GM18868 (cell line): ENCODE measurements around the gene ZFP62.

Experiments
- ATAC-seq: cut with Tn5 transposase; IDR thresholded peaks from one replicate; pipeline ENCODE4 v1.9.1; 2021; ENCODE audit warnings: mild to moderate bottlenecking, moderate library complexity; ENCODE audit not compliant: unreplicated experiment

The ZFP62 gene

DNA sequence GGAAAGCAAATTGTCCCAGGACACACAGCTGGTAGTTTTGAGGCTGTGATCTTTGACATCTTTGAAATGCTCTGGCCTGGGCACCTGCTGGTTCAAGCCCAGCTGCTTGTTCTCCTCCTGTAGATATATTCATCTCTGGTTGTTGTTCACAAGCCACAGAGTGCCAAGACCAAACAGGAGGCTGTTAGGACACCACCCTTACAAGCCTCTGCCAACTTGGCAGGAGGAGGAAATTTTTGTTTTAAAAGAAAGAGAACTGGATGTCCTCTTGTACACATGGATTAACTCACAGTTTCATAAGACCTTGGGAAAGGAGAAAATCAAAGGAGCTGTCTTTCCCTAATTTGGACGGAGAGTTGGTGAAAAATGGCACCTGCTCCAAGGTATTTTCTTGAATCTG, 8.5 kb upstream of the ZFP62 start:
- ATAC-seq, result no peak

DNA sequence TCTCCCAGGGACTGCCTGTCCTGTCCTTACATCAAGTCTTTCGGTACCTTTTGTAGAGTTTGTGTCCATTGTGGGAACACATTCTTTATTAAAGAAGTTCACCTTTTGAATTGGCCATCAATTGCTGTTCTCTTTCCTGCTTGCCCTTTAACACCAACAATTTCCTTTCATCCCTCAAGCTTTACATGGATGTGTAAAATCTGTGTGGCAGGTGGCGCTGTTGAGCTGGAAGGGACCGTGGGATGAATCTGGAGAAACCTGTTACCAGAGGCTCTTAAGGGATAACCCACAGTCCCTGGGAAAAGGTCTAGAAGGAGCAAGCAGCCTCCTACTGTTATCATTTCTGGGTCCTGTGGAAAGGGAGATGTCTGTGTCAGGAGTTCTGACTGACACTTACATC, 7.9 kb upstream of the ZFP62 start:
- ATAC-seq, result no peak

DNA sequence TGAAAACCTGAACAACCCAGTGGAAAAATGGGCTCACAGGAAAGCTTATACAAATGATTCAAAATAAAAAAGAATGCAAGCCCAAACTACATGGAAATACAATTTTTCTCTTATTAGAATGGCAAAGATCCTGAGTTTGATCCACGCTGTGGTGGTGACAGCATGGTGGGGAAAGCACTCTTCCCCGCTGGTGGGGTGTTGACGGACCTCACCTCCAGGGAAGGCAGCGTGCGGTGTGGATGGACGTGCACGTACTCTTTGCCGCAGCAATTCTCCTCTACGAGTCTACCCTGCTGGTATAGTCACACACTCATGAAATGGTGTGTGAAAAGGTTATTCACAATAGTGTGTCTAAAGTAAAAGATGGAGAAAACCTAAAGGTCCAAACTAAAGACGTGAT, 5.9 kb upstream of the ZFP62 start:
- no peak for ATAC-seq

DNA sequence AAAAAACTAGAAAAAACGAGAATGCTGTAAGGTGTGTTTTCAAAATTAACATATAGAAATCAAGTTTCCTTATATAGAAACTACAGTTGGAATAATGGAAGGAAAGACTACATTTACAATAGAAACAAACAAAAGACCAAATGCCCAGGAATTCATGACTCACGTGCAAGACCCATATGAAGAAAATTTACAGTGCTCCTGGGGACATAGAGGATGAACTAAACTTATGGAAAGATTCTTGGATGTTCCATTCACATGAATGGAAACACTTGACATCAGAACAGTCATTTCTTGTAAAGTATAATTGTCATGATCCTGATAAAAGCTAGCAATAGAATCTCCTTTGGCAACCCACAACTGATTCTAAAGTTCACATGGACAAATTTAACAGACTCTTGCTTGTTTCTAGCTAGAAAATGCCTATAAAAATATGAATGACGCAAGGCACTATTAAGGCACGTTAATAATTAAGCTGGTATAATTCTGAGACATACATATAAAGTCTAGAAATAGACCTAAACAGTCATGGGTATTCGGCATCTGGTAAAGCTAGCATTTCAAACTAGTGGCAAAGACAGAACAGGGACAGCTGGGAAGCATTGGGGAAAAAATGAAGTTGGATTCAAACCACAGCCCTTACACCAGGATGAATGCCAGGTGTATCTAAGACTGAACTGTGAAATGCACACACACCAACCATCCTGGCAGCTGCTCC, 5.1 kb upstream of the ZFP62 start:
- no peak for ATAC-seq

DNA sequence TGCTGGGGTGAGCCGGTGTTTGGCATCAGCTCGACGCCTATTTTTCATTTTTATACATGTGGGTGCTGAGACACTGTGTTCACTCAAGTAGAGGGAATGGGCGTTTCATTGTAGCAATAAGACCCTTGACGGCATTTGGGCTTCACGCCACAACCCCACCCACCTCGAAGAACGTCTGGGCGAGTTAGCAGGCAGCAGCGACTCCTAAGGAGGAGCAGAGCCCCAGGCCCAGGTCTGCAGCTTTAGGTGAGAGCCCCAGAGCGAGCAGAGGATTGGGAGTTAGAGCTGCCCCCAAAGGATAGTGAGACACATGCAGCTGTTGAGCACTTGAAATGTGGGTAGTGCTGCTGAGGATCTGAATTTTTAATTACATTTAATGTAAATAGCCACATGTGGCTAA, 1.6 kb upstream of the ZFP62 start:
- ATAC-seq, result no peak

DNA sequence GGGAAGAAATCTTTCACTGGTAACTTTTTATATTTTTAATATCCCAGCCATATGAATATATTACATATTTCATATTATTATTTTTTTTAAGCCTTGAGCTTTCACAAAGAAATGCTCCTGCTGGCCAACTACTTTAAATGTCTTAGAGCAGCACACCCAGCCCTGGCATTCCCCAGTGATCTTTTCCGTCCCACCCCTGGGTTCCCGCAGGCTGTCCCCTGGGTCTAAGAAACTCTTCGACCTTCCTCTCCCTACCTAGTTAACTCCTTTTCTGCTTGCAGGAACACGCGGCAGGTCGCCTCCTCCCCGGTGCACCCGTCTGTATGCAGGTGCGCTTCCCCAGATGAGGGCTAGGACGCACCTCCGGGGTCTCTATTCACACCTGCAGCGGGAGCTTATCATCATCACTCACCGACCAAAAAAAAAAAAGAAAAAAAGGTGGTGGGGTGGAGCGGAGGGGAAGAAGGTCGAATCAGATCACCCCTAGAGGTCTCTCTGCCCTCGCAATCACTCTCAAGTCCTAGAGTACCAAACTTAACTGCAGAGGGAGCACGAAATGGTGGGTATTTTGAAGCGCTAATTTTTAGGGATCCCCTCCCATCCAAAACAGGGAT, 696 bp downstream of the ZFP62 start:
- ATAC-seq, result peak; percentile 42

DNA sequence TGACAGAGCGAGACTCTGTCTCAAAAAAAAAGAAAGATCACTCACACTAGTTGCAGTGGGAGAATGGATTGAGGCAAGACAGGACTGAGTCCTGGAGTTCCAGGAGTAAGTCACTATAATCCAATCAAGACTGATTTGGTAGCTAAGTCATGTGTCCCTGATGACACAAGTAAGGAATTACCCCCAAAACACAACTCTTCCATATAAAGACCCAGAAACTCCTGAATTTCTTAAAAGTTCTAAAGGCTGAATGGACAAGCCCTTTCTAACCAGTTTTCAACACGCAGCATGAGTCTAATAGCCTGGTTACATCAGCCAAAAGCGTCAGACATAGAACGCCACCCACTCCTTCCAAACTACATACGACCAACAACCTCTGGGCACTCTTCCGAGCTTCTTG, 2.5 kb downstream of the ZFP62 start:
- ATAC-seq, result no peak

DNA sequence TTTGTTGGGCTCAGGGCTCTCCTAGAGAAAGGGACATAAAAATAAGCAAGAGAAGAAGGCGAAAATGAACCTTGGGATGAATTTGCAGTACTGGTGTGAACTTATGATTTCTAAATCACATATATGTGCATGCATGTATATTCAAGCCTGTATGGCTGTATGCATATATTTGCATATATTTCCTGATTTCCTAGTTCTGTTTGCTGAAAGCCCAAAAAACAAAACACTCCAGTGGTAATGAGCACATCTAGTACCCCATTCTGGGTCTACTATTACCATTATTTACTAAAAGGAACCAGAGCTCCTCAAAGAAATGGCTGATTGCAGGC, 7.3 kb downstream of the ZFP62 start:
- ATAC-seq, result no peak

DNA sequence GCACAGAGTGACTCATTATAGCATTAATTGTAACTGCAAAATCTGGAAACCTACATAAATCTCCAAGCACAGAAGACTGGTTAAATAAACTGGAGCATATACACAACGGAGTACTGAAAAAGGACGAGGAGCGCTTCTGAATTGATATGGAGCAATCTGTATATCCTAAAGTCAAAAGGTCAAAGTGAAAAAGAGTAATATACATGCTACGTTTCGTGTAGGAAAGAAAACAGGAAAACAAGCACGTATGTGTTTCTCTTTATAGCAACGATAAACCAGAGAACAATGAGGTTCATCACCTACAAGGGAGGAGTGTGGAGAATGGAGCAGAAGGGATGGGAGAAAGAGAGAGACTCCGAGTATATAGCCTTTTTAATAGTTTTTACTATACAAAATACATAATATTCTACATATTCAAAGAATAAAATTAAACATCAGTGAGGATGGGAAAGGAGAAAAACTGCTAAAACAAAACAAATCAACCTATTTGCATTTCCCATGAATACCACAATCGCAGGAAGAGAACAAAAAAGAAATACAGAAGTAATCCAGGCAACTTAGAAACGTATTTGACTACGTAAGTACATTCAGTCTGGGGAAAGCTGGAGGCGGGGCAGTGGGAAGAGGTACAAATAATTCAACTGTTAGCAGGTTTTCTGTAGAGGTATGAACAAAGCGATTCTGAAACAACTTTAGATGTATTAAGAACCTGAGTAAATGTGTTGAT, 7.8 kb downstream of the ZFP62 start:
- no peak for ATAC-seq

DNA sequence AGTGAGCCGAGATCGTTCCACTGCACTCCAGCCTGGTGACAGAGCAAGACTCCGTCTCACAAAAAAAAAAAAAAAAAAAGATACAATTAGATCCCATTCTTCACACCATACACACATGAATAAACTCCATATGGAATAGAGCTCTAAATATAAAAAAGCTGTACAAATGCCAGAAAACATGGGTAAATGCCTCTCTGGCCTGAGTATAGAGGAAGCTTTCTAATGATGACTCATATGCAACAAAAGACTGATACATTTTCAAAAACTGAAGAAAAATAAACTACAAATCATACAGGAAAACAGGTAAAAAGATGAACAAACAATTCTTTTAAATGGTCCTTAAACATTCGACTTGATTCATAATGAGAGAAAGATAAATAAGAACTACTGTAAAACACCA, 8.6 kb downstream of the ZFP62 start:
- no peak for ATAC-seq

DNA sequence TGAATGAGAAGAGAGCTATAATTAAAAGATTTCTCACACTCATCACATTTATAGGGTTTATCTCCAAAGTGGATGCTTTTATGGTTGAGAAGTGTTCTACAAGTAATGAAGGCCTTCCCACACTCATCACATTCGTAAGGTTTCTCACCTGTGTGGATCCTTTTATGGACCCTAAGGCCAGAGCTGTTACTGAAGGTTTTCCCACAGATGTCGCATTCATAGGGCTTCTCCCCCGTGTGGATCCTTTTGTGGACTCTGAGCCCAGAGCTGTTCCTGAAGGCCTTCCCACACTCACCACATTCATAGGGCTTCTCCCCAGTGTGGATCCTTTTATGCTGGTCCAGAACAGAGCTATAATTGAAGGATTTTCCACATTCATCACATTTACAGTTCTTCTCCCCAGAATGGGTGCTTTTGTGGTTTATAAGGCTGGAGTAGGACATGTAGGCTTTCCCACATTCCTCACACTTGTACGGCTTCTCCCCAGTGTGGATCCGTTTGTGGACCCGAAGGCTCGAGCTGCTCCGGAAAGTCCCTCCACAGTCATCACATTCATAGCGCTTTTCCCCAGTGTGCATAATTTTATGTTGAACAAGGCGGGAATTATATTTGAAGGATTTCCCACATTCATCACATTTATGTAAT, 10.5 kb downstream of the ZFP62 start:
- ATAC-seq, result no peak

DNA sequence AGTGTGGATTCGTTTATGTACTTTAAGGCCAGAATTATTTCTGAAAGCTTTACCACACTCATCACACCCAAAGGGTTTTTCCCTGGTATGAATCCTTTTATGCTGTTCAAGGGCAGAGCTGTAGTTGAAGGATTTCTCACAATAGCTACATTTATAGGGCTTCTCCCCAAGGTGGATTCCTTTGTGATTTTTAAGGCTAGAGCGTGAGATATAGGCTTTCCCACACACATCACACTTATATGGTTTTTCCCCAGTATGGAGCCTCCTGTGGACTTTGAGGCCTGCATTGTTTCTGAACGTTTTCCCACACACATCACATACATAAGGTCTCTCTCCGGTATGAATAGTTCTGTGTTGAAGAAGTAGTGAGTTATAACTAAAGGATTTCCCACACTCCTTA, 11.2 kb downstream of the ZFP62 start:
- ATAC-seq, result no peak

DNA sequence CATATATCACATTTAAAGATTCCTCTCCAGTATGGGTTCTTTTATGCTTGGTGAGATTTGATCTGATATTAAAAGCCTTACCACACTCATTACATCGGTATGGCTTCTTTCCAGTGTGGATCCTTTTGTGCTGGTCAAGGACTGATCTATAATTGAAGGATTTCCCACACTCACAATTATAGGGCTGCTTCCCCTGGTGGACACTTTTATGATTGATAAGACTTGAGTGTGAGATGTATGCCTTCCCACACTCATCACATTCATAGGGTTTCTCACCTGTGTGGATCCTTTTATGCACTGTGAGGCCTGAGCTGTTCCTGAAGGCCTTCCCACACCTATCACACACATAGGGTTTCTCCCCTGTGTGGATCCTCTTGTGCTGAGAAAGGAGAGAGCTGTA, 12.2 kb downstream of the ZFP62 start:
- ATAC-seq, result no peak

DNA sequence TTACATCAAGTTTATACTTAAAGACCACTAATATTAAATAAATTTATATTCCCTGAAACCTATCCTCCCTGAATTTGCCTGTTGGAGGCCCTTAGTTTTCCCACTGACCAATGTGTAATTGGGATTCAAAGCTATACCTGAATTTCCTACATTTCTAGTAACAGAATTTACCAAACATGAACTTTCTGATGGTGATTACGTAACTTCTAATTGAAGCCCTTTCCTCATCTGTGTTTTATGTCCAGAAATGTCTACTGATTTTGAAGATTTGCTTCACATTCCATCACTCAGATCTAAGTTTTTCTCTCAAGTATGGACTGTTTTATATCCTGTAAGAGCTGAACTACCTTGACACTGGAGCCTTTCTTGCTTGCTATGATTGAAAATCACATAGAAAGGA, 12.8 kb downstream of the ZFP62 start:
- no peak for ATAC-seq

DNA sequence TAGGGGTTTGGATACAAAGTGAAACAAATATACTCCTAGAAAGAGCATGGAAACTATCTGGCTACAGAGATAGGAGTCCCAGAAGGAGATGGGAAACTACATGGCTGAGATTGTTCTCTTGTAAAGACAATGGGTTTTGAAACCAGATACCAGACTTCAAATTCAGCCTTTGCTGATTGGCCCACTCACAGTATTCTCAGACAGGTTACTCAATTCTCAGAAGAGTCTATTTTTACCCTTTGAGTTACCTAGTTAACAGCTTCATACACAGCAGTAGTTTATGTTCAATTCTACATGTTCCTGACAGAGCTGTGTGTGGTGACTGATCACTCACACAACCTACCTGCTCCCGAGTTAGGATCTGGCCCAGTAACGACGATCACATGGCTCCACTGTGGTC, 14.1 kb downstream of the ZFP62 start:
- ATAC-seq, result no peak

DNA sequence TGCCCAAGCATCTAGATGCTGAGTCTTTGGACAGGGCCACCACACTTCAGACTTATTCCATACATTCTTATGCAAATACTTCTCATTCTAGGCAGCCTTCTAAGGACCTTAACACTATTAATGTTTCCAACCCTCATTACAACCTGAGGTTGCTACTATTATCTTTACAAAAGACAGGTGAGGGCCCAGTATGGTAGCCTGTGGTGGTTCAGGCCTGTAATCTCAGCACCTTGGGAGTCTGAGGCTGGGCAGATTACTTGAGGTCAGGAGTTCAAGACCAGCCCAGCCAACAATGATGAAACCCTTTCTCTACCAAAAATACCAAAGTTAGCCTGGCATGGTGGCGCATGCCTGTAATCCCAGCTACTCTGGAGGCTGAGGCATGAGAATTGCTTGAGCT, 16.2 kb downstream of the ZFP62 start:
- ATAC-seq, result no peak

DNA sequence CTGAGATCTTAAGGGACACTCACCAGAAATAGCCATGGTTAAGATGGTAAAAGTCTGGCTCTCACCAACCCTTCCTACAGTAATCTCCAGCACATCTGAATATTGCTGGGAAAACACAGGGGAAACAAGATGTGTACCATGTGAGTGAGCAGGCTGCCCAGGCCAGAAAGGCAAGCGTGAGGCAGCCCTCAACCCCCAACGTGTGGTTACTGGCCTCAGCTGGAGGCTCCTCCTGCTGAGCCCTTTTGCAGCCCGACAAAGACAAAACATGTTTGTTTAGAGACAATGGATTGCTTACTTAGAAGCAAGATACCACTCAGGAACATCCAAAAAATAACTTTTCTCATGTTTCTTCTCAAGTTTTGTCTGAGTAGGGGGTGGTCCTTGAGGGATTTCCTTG, 16.6 kb downstream of the ZFP62 start:
- no peak for ATAC-seq

DNA sequence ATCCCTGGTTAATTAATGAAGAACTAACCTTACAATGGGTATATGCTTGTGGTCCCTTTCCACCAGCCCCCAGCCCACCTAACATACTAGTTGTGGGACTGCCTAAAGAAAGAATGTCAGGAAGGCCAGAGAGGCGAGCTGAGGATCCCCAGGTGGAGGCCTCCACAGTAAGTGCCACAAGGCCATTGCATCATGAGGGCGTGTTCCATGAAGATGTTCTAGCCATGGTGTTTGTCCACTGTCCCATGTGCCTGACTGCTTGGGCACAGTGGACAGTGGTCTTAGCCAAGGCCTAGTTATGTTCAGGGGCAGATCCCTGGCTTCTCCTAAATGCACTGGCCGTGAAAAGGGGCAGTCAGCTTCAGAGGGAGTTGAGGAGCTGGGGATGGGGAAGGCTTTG, 21.1 kb downstream of the ZFP62 start:
- no peak for ATAC-seq

DNA sequence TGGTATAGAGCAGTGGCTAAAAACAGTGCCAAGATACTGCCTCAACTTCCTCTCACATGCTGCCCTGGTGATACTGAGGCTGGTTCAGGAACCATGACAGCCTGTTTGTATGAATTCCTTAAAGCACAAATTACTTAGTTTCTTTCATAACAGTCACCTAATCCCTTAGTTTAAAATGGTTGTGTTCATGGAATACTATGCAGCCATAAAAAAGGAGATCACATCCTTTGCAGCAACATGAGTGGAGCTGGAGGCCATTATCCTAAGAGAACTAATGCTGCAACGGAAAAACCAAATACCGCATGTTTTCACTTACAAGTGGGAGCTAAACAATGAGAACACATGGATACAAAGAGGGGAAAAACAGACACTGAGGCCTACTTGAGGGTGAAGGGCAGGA, 21.8 kb downstream of the ZFP62 start:
- ATAC-seq, result no peak

DNA sequence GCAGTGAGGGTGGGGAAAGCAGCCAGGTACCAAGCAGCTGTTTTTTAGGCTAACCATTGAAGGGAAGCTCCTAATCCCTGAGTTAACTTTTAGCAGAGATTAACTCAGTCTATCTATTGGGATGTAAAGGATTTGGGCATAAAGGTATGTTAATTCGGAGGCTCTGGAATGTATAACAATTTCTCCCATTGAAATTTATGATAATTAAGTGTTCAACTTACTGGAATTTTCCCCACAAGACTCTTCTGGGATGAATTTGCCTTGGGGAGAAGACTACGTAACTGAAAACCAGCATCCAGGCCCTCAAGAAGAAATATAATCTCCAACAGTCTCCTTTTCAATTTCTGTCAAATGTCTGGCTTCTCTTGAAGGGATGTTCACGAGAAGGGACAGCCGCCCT, 23.6 kb downstream of the ZFP62 start:
- ATAC-seq, result no peak

DNA sequence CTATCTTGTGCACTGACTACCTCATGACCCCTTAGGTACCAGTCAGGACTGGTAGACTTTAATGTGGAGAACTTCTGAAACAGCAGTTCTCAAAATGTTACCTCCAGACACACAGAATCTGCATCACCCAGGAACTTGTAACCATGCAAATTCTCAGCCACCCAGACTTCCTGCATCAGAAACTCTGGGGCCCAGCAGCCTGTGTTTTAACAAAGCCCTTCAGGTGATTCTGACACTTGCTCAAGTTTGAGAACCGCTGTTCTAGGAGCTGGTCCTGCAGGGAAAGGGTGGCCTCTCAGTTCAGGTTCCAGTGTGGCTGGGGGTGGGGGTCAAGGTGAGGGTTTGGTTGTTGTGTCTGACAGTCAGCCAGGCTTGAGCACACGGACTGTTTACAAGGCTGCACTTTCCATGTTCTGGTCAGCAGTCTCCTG, 28.4 kb downstream of the ZFP62 start:
- ATAC-seq, result peak; percentile 43
